NCI-H2227 (cell line): ENCODE measurements around the gene CYP4F2.
A peak's percentile ranks its signal among the peaks of the same experiment; 100 is the strongest.
"Not testable (repeated sequence)": the region's sequence is repeated elsewhere in the genome, so short reads cannot be mapped to it uniquely, and the experiment has no call there.

ENCODE experiments used
- DNase-seq: peaks from one replicate; lab custom pipeline; 2025; ENCODE audit not compliant: unreplicated experiment; lab: John Stamatoyannopoulos, UW

CYP4F2 gene

DNA sequence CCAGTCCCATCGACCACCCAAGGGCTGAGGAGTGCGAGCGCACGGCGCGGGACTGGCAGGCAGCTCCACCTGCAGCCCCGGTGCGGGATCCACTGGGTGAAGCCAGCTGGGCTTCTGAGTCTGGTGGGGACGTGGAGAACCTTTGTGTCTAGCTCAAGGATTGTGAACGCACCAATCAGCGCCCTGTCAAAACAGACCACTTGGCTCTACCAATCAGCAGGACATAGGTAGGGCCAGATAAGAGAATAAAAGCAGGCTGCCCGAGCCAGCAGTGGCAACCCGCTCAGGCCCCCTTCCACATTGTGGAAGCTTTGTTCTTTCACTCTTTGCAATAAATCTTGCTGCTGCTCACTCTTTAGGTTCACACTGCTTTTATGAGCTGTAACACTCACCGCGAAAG, 2.2 kb upstream of the CYP4F2 start:
- not testable (repeated sequence) for DNase-seq

GRCh38 chr19:15899561-15899960, 1.7 kb upstream of the CYP4F2 start:
- not testable (repeated sequence) for DNase-seq

GRCh38 chr19:15897026-15897737, 692 bp downstream of the CYP4F2 start:
- no peak for DNase-seq

DNA sequence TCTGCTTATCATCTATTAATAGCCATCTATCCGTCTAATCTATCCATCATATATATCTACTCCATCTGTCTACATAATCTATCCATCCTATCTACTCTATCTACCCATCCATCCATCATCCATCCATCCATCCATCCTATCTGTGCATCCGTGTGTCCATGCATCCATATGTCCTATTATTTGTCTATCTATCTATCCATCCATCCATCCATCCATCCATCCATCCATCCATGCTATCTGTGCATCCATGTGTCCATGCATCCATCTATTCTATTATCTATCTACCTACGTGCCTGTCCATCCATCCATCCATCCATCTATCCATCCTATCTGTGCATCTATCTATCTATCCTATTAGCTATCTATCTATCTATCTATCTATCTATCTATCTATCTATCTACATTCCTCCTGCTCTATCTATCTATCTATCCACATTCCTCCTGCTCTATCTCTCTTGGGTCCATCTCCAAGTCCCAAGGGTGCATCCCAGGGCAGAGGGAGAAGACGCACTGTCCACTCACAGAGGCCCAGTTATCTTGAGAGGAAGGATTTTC, 1.9 kb downstream of the CYP4F2 start:
- no peak for DNase-seq

- no peak for DNase-seq
Measured at GRCh38 chr19:15894359-15894758, 3.5 kb downstream of the CYP4F2 start.

DNA sequence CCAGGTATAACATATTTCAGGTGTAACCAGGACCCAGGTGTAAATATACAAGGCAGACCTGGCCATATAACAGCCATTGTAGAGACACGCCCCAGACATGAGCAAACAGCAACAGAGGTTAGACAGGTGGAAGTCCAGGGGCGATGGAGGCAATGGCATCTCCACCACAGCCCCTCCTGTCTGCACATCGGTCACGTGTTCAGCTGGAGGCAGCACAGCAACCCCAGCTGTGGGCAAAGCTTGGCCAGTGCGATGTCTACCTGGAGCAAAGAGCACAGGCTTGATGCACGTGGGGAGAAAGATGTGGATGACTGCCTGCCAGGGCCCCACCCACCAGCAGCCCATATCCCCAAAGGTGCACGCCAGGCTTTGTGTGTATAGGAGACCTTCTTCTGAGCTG, 4.4 kb downstream of the CYP4F2 start:
- DNase-seq, result no peak

GRCh38 chr19:15892012-15892411, 5.9 kb downstream of the CYP4F2 start:
- no peak for DNase-seq

DNA sequence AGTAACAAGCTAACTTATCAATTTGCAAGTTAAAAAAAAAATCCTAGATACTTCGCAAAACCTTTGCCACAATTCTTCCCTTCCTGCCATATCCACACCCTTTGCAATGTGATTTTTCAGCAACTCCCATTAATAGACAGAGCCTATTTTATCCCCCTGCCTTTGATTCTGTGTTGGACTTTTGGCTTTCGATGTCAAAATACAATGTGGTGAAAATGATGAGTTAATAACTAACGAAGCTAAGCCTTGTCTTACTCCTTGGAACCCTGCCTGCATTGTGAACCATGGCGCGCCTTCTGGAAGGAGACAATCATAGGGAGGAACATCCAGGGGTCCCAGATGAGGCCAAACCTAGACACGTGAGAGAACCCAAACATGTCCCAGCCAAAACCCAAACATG, 6.4 kb downstream of the CYP4F2 start:
- DNase-seq, result no peak

- not testable (repeated sequence) for DNase-seq
Measured at GRCh38 chr19:15889339-15889738, 8.5 kb downstream of the CYP4F2 start.

DNA sequence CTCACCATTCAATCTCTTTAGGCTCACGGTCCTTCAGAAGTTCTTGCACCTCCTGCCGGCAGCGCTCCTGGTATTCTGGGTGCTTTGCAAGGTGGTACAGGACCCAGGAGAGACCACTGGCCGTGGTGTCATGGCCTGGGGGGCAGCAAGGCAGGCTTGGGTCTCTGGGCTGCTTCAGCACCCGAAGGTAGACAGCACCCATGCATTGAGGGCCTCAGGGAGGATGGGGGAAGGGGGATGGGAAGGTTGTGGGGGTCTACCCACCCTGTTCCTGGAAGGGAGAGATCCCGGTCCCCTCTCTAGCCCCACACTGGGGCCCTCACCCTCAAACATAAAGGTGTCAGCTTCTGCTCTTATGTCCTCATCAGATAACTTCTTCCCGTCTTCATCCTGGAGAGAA, 12.0 kb downstream of the CYP4F2 start:
- no peak for DNase-seq

DNA sequence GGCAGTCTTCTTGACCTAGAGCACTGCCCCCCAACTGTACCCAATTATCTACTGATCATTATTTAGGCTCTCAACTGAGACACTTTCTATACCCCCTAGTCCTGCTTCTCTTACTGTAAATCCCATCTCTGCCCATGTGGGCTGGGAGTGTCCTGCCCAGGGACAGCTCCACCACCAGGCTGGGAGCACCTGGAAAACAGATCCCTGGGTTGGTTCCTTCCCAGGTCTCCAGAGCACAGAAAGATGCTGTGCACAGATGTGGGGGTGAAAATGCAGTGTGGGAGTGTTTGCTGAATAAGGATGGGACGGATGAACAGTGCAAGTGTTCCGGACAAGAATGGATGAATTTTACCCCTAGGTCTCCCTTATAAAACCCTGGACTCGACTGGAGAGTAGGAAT, 12.7 kb downstream of the CYP4F2 start:
- DNase-seq, result no peak

GRCh38 chr19:15883329-15883728, 14.5 kb downstream of the CYP4F2 start:
- not testable (repeated sequence) for DNase-seq

GRCh38 chr19:15874821-15875474, 22.9 kb downstream of the CYP4F2 start:
- no peak for DNase-seq

GRCh38 chr19:15873771-15874170, 24.1 kb downstream of the CYP4F2 start:
- not testable (repeated sequence) for DNase-seq

GRCh38 chr19:15871570-15871969, 26.3 kb downstream of the CYP4F2 start:
- DNase-seq, result peak; percentile 2

DNA sequence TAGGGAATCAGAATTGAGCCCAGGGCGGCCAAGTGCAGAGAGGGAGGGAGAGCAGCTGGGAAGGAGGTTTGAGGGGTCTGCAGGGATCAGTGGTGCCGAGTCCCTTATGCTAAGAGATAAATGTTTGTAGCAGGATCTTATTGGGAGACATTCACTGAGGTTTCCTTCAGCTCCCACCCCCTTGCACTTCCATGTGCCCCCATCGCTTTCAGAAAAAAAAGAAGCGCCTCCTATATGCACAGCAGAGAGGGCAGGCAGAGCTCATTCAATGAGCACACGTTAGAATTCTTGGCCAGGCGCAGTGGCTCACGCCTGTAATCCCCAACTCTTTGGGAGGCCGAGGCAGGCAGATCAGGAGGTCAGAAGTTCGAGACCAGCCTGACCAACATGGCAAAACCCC, 28.0 kb downstream of the CYP4F2 start:
- DNase-seq, result no peak

GRCh38 chr19:15869109-15869555, 28.7 kb downstream of the CYP4F2 start:
- DNase-seq, result peak; percentile 4

DNA sequence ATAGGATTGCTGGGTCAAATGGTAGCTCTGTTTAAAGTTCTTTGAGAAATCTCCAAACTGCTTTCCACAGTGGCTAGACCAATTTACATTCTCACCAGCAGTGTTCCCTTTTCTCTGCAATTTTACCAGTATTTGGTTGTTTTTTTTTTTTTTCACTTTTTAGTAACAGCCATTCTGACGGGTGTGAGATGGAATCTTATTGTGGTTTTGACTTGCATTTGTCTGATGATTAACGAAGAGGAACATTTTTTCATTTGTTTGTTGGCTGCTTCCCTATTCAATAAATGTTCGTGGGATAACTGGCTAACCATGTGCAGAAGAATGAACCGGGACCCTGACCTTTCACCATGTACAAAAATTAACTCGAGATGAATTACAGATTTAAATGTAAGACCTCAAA, 31.2 kb downstream of the CYP4F2 start:
- no peak for DNase-seq

DNA sequence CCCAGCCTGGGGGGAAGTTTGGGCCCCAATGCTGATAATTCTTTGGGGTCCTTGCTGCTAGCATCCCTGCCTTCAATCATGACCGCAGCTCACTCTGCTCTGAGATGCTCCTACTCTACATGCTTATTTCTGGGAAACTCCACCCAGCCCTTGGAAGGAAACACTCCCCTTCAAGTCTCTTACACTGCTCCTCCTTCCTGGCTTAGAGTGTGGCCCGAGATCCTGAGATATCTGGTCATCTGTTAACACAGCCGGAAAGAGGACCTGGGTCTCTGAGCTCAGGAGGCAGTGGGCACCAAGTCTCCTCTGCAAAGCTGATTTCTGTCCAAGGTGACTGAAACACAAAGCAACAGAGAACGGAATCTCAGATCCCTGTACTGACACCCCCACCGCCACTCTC, 33.0 kb downstream of the CYP4F2 start:
- DNase-seq, result no peak

DNA sequence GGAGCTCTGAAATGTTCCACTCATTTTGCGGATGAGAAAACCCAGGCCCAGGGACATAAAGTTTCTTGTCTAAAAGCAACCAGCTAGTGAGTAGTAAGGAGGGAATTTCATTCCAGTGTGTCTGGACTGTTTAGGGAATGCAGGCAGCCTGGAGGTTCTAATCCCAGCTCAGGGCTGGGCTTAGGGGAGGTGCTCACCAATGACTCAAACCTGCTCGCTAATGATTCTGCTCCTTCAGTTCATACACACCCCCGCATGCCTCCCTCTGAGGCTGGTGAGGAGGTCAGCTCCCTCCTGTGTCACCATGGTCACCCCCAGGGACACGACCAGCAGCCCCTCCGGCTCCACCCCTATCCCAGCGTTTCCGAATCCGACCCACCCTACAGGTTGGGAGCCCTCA, 34.6 kb downstream of the CYP4F2 start:
- no peak for DNase-seq

DNA sequence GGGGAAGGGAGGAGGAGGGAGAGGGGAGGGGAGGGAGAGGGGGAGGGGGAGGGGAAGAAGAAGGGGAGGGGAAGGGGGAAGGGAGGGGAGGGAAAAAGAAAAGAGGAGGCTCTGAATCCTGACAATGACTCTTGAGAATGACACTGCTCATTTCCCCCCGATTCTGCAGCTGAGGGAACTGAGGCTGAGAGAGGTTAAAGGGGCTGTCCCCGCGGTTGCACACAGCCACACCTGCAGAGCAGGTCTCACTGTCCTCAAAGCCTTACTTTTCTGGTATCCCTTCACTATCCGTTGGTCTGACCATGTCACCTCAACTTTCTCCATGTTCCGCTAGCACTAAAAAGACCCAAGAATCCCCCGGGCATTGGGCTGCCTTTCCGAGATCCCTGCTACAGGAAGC, 35.4 kb downstream of the CYP4F2 start:
- DNase-seq, result no peak

DNA sequence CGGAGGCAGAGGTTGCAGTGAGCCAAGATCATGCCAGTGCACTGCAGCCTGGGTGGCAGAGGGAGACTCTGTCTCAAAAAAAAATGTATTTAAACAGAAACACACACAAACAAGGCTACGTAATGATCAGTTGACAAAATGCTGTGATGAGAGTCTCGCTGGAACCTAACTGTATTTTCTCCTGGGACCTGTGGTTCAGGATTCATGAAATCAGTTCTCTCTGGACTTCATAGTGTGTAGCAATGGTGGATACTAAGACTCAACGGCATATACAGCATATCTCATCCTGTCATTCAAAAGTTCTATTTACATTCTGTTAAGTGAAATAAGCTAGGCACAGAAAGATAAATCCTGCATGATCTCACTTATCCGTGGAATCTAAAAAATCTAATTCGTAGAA, 37.4 kb downstream of the CYP4F2 start:
- no peak for DNase-seq
